Thoracic aorta (tissue), 2 donors: Measurements from ENCODE around the gene DUSP21. TPM values are rescaled to one million over a fixed set of nuclear protein-coding genes. Genes with fewer than 3 reads are reported as not detected.

Experiments used
- ATAC-seq: fragments of 150-250 bp; one replicate; pipeline ENCODE4 v1.8.0; 2017; ENCODE audit warnings: low read depth; ENCODE audit not compliant: insufficient number of reproducible peaks, low FRiP score
- DNase-seq: peaks from one replicate; pipeline ENCODE4 v3.0.0-alpha.2; 2020; ENCODE audit warnings: low spot score
- H3K27ac ChIP-seq, 2 donors: fragments of 200-600 bp; sonication (generic); 1 replicate in 1 of 2; 2 replicates in 1 of 2; pipeline ENCODE4 v1.5.1; 2016; ENCODE audit warnings: mild to moderate bottlenecking in 2 of 2, moderate library complexity in 2 of 2
- H3K27me3 ChIP-seq: fragments of 200-600 bp; sonication (generic); replicated peaks from 2 replicates; pipeline ENCODE4 v1.6.0; 2016; ENCODE audit warnings: mild to moderate bottlenecking; ENCODE audit not compliant: insufficient read depth
- H3K36me3 ChIP-seq: fragments of 200-600 bp; sonication (generic); one replicate; pipeline ENCODE4 v1.5.1; 2016
- H3K4me1 ChIP-seq, 2 donors: fragments of 200-600 bp; sonication (generic); 1 replicate in 1 of 2; 2 replicates in 1 of 2; pipeline versions ENCODE4 v1.5.1 to v1.6.0; 2016; ENCODE audit warnings: low read depth in 2 of 2, mild to moderate bottlenecking in 1 of 2; ENCODE audit not compliant: control insufficient read depth in 1 of 2
- H3K4me3 ChIP-seq: fragments of 200-600 bp; sonication (generic); 2 replicates; pipeline ENCODE4 v1.5.1; 2016; ENCODE audit warnings: mild to moderate bottlenecking
- H3K9me3 ChIP-seq: fragments of 200-600 bp; sonication (generic); 2 replicates; pipeline ENCODE4 v1.5.1; 2016
- total RNA-seq, 2 donors: library from RNA; depleted of rRNA; stranded (reverse); fragments of >200 nt; gene quantifications; one replicate each; pipeline versions ENCODE4 v1.1.0 to v1.2.3, GENCODE V29; 2016
- TF ChIP-seq, protein P1 (sequence below): fragments of 200-600 bp; sonication (generic); IDR thresholded peaks from one replicate; pipeline ENCODE4 v1.5.1; 2019; ENCODE audit warnings: antibody characterized with exemption

Gene DUSP21
- total RNA-seq: not detected

DNA sequence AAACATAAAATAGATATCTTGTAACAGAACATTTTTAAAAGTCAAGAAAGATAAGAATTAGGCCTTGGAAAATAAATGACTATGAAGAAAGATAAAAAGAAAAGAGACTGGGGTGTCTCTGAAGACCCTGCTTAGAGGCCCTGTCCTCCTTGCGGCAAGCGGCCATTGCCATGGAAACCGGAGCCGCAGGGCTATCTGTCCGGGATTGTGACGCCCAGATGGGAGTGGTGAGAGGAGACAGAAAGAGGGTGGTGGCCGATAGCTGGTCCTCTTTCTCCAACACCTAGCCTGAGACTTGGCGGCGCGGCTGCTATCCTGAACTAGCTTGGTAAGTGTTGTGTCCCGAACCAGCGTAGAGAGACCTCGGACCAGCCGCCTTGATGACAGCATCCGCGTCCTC, at the start of gene DUSP21:
TSS of gene DUSP21 (plus strand) at position 269 of the 400 bp plus-strand sequence. CDS start at position 381, 112 bp downstream.
- TF ChIP-seq, protein P1, sequence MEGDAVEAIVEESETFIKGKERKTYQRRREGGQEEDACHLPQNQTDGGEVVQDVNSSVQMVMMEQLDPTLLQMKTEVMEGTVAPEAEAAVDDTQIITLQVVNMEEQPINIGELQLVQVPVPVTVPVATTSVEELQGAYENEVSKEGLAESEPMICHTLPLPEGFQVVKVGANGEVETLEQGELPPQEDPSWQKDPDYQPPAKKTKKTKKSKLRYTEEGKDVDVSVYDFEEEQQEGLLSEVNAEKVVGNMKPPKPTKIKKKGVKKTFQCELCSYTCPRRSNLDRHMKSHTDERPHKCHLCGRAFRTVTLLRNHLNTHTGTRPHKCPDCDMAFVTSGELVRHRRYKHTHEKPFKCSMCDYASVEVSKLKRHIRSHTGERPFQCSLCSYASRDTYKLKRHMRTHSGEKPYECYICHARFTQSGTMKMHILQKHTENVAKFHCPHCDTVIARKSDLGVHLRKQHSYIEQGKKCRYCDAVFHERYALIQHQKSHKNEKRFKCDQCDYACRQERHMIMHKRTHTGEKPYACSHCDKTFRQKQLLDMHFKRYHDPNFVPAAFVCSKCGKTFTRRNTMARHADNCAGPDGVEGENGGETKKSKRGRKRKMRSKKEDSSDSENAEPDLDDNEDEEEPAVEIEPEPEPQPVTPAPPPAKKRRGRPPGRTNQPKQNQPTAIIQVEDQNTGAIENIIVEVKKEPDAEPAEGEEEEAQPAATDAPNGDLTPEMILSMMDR: no peak
- no peak within 1 kb of the TSS for H3K4me3 ChIP-seq
- DNase-seq (no peak), ATAC-seq (no peak)
- no peaks in the 10 kb centered on the region for H3K4me1 ChIP-seq
- H3K9me3 ChIP-seq: no peaks in the 10 kb centered on the region
- H3K27ac ChIP-seq: no peak within 1 kb of the TSS
- no peaks in the 10 kb centered on the region for H3K27me3 ChIP-seq
- no peaks in the 10 kb centered on the region for H3K36me3 ChIP-seq

DNA sequence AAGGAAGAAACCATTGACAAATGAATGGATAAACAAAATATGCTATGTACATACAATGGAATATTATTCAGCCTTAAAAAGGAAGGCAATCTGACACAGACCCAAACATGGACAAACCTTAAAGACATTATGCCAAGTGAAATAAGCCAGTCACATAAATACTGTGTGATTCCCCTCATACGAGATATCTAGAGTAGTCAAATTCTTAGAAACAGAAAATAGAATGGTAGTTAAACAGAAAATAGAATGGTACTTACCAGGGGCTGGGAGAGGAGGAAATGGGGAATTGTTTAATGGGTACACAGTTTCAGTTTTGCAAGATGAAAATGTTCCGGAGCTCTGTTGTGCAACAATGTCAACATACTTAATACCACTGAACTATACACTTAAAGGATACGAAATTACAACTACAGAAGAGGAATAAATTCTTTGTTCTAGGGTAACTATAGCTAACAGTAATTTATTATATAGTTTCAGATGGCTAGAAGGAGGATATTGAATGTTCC, 47.8 kb upstream of the DUSP21 start:
- Histone ChIP-seq H3K27me3 (no peaks in the 10 kb centered on the region), H3K27ac (no peak overlapping the region), H3K4me3 (no peak overlapping the region), H3K36me3 (no peaks in the 10 kb centered on the region), H3K4me1 (no peaks in the 10 kb centered on the region), H3K9me3 (no peaks in the 10 kb centered on the region)
- ATAC-seq (no peak), DNase-seq (no peak)
- TF ChIP-seq, protein P1: no peak

DNA sequence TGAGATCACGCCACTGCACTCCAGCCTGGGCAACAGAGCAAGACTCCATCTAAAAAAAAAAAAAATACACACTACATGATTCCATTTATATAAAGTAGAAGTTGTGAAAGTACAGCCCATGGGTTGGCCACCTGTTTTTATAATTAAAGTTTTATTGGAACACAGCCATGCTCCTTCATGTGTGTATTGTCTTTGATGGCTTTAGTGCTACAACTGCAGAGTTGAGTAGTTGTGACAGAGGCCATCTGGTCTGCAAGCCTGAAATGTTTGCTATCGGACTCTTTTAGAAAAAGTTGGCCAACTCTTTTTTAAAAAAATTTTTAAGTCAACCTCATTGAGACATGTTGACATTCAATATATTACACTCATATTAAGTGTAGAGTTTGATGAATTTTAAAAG, 41.2 kb upstream of the DUSP21 start:
- H3K4me1 ChIP-seq: no peaks in the 10 kb centered on the region
- no peak overlapping the region for H3K4me3 ChIP-seq
- H3K9me3 ChIP-seq: no peaks in the 10 kb centered on the region
- H3K36me3 ChIP-seq: no peaks in the 10 kb centered on the region
- DNase-seq: no peak
- no peak for ATAC-seq
- H3K27me3 ChIP-seq: no peaks in the 10 kb centered on the region
- TF ChIP-seq, protein P1: no peak
- no peak overlapping the region for H3K27ac ChIP-seq

DNA sequence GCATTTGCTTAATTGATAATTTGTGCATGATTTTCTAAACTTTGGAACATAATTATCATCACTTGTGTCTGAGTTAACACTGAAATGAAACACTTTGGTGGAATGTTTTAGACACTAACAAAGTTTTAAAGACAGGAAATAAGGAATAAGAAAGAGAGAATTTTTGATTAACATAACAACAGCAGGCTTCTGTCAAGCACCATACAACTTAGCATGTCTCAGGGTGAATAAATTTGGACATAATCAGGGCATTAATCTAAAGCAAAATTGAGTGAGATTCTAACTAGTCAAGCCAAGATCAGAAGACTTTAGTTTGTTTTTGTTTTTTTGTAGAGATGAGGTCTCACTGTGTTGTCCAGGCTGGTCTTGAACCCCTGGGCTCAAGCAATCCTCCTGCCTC, 28.1 kb upstream of the DUSP21 start:
- no peak for ATAC-seq
- Histone ChIP-seq H3K27ac (no peak overlapping the region), H3K4me3 (no peak overlapping the region), H3K36me3 (no peaks in the 10 kb centered on the region), H3K9me3 (no peaks in the 10 kb centered on the region), H3K4me1 (no peaks in the 10 kb centered on the region), H3K27me3 (no peaks in the 10 kb centered on the region)
- DNase-seq: no peak
- TF ChIP-seq, protein P1: no peak

DNA sequence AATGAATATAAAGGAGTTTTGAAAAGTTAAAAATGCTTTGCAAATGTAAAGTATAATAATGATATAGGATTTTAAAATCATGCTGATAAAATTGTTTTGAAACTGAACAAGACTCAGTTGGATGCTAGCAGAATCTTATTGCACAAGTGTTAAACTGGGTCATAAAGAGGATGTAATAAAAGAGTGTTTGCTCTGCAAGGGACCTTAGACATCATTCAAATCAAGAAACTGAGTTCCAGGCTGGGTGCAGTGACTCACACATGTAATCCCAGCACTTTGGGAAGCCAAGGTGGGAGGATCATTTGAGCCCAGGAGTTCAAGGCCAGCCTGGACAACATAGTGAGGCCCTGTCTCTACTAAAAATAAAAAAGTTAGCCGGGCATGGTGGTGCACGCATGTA, 27.5 kb upstream of the DUSP21 start:
- Histone ChIP-seq H3K4me1 (no peaks in the 10 kb centered on the region), H3K9me3 (no peaks in the 10 kb centered on the region), H3K27ac (no peak overlapping the region), H3K36me3 (no peaks in the 10 kb centered on the region), H3K27me3 (no peaks in the 10 kb centered on the region), H3K4me3 (no peak overlapping the region)
- DNase-seq: no peak
- TF ChIP-seq, protein P1: no peak
- no peak for ATAC-seq
